GM12801 (cell line): ENCODE data around the gene DHRS1.

Experiments
- TF ChIP-seq, protein P1 (sequence below): IDR thresholded peaks from one replicate; pipeline ENCODE4 v1.5.1; 2011; ENCODE audit warnings: control low read depth; ENCODE audit not compliant: insufficient read length; ENCODE audit errors: extremely low read depth

Gene DHRS1

DNA sequence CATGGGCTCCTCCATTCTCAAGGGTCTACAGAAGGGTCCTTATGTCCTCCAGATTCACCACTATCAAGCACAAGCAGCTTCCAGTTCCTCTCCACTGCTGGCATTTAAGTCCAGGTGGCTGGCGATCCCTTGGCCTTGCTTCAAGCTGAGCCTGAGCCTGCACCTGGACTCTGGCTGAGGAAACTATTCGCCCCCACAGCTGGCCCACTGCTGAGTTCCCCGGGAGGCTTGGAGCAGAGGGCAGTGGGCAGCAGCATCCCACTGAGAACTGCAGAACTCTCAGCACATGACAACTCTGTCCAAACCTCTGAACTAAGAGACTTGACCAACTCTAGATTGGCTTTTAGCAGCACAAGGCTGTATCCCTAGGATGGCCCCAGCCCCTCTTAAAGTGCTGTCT, 16.8 kb downstream of the DHRS1 start:
- TF ChIP-seq, protein P1, sequence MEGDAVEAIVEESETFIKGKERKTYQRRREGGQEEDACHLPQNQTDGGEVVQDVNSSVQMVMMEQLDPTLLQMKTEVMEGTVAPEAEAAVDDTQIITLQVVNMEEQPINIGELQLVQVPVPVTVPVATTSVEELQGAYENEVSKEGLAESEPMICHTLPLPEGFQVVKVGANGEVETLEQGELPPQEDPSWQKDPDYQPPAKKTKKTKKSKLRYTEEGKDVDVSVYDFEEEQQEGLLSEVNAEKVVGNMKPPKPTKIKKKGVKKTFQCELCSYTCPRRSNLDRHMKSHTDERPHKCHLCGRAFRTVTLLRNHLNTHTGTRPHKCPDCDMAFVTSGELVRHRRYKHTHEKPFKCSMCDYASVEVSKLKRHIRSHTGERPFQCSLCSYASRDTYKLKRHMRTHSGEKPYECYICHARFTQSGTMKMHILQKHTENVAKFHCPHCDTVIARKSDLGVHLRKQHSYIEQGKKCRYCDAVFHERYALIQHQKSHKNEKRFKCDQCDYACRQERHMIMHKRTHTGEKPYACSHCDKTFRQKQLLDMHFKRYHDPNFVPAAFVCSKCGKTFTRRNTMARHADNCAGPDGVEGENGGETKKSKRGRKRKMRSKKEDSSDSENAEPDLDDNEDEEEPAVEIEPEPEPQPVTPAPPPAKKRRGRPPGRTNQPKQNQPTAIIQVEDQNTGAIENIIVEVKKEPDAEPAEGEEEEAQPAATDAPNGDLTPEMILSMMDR, result no peak

DNA sequence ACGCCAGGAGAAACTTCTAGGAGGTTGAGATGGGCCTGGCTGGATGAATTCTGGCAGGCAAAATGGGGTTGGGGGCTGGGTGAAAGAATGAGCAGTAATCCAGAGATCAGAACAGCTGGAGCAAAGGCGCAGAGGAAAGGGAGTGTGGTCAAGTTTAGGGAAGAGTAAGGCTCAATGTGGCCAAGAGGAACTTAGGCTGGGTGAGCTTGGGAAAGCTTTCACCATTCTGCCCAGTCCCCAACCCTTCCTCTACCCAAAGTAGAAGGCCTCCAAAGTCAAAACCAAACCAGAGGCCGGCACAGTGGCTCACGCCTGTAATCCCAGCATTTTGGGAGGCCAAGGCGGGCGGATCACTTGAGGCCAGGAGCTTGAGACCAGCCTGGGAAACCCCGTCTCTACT, 17.9 kb downstream of the DHRS1 start:
- TF ChIP-seq, protein P1, result no peak

DNA sequence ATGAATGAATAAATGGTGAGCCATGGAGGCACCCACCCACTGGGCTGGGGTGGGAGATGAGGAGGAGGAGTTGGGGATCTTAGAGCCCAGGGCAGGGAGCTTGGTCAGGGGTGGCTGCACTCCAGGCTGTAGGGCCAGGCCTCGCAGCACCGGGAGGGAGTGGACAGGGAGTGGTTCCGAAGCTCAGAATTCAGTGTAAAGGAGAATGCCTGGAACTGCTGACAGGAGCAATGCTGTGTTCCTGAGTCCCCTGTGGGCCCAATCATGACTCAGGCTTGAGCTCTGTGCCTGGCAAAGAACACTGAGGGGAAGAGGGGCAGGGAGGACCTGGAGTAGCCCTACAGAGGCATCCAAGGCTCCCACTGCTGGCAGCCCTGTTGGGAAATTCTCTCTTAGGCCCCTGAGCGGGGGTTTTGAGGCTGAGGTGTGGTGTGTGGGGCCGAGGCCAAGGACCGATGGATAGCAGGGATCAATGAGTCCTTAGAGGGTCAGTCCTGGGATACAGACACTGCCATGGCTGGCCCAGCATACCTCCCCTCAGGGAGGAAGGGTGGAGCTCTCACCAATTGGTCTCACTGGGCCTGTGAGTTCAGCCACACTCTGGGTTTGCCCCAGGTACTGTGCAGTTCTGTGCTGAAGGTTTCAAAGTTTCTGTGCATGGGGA, 18.7 kb downstream of the DHRS1 start:
- TF ChIP-seq, protein P1, result no peak

GRCh38 chr14:24279301-24280186, 20.0 kb downstream of the DHRS1 start:
- TF ChIP-seq, protein P1, result no peak

GRCh38 chr14:24278424-24278823, 21.2 kb downstream of the DHRS1 start:
- TF ChIP-seq, protein P1, result no peak

DNA sequence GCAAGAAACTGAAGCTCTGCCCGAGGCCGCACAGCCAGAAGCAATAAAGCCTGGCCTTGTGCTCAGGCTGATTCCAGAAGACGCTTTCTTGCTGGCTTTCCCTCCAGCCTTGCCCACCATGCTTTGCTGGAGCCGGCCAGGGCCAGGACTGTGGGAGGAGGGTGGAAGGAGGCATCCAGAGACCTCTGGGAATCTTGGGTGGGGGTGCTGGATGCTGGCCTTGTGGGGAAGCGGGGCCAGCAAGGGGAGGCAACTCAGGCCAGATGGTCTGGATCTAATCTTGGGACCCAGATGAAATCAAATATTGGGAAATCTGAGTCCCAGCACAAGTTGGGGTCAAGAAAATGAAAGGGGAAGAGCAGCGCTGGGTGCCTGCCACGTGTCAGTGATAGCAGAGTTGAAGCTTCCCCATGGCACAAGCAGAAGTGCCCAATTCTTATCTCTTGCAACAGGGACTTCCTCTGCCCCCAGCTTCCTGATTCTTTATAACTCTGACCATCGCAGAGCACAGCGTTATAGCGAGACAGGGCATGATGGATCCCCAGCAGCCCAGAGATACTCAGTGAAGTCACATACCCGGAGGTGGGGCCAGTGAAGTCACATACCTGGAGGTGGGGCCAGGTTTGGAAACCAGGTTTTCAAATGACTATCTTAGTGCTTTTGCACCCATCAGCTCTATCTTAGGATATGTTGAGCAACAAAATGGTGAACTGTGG, 21.8 kb downstream of the DHRS1 start:
- TF ChIP-seq, protein P1, result no peak

DNA sequence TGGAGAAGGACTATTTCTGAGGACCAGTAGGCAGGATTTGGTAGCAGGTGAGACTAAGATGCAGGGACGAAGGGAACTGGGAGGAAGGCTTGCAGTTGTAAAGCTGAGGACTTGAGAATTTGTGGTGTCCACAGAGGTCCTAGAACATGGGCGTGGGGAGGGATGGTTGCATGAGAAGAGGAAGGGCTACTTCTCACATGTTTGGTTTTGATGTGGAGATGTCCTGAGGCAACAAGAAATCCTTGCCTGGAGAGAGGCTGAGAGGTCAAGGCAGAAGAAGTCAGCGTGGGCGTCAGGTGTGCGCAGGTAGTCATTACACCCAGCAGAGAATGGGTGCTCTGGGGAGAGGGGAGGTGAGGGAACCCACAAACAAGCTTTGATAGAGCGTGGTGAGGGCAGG, 22.5 kb downstream of the DHRS1 start:
- TF ChIP-seq, protein P1, result no peak
